GM21786 (cell line): Measurements from ENCODE around the gene GAPDH.
"Not testable (repeated sequence)": the region's sequence is repeated elsewhere in the genome, so short reads cannot be mapped to it uniquely, and the experiment has no call there.

Experiments
- ATAC-seq: cut with Tn5 transposase; IDR thresholded peaks from one replicate; pipeline ENCODE4 v1.9.1; 2021; ENCODE audit not compliant: unreplicated experiment

The GAPDH gene

GRCh38 chr12:6533923-6534694, at the start of gene GAPDH:
GAPDH (plus strand) TSS chr12:6534517; CDS start chr12:6534833, 316 bp downstream.
- ATAC-seq = peak; percentile 60

GRCh38 chr12:6488240-6488639, 46.1 kb upstream of the GAPDH start:
- ATAC-seq = no peak

- no peak for ATAC-seq
Measured at GRCh38 chr12:6489449-6489848, 44.9 kb upstream of the GAPDH start.

GRCh38 chr12:6490673-6491072, 43.6 kb upstream of the GAPDH start:
- ATAC-seq = not testable (repeated sequence)

- peak; percentile 64 for ATAC-seq
Measured at GRCh38 chr12:6492838-6493496, 41.4 kb upstream of the GAPDH start, which contains the start of gene MRPL51. MRPL51 (minus strand) TSS chr12:6493262; CDS start chr12:6493136, 126 bp downstream.

- peak; percentile 91 for ATAC-seq
Measured at GRCh38 chr12:6493497-6494257, 40.6 kb upstream of the GAPDH start, which contains the start of gene NCAPD2. NCAPD2 (plus strand) TSS chr12:6494102; CDS start chr12:6495099, 997 bp downstream.

GRCh38 chr12:6494258-6494743, 40.0 kb upstream of the GAPDH start:
- no peak for ATAC-seq

GRCh38 chr12:6494968-6495367, 39.3 kb upstream of the GAPDH start:
- ATAC-seq = no peak

- not testable (repeated sequence) for ATAC-seq
Measured at GRCh38 chr12:6497291-6497690, 37.0 kb upstream of the GAPDH start.

GRCh38 chr12:6500466-6500865, 33.9 kb upstream of the GAPDH start:
- ATAC-seq = no peak

- ATAC-seq = no peak
Measured at GRCh38 chr12:6507102-6507998, 27.0 kb upstream of the GAPDH start.

- no peak for ATAC-seq
Measured at GRCh38 chr12:6508087-6508486, 26.2 kb upstream of the GAPDH start.

GRCh38 chr12:6520186-6520585, 14.1 kb upstream of the GAPDH start:
- no peak for ATAC-seq

- no peak for ATAC-seq
Measured at GRCh38 chr12:6522193-6522592, 12.1 kb upstream of the GAPDH start.

- ATAC-seq = no peak
Measured at GRCh38 chr12:6523708-6524107, 10.6 kb upstream of the GAPDH start.

GRCh38 chr12:6524648-6525047, 9.7 kb upstream of the GAPDH start:
- no peak for ATAC-seq

GRCh38 chr12:6526201-6526600, 8.1 kb upstream of the GAPDH start:
- no peak for ATAC-seq

- ATAC-seq = no peak
Measured at GRCh38 chr12:6526766-6527525, 7.4 kb upstream of the GAPDH start.

GRCh38 chr12:6527711-6528110, 6.6 kb upstream of the GAPDH start:
- no peak for ATAC-seq
